Stimulated activated CD4-positive, alpha-beta T cell treated with anti-CD3 and anti-CD28 coated beads, TNF-alpha, amount 100 ng/mL, for 1 hour (primary cell): ENCODE data around the gene CLK1.
A peak's percentile ranks its signal among the peaks of the same experiment; 100 is the strongest.
"Not testable (repeated sequence)": the region's sequence is repeated elsewhere in the genome, so short reads cannot be mapped to it uniquely, and the experiment has no call there.

Source experiments
- DNase-seq, 3 donors: peaks; one replicate each; pipeline ENCODE4 v3.0.0-alpha.2; 2020; ENCODE audit warnings: low read depth in 3 of 3, low spot score in 1 of 3

The CLK1 gene

DNA sequence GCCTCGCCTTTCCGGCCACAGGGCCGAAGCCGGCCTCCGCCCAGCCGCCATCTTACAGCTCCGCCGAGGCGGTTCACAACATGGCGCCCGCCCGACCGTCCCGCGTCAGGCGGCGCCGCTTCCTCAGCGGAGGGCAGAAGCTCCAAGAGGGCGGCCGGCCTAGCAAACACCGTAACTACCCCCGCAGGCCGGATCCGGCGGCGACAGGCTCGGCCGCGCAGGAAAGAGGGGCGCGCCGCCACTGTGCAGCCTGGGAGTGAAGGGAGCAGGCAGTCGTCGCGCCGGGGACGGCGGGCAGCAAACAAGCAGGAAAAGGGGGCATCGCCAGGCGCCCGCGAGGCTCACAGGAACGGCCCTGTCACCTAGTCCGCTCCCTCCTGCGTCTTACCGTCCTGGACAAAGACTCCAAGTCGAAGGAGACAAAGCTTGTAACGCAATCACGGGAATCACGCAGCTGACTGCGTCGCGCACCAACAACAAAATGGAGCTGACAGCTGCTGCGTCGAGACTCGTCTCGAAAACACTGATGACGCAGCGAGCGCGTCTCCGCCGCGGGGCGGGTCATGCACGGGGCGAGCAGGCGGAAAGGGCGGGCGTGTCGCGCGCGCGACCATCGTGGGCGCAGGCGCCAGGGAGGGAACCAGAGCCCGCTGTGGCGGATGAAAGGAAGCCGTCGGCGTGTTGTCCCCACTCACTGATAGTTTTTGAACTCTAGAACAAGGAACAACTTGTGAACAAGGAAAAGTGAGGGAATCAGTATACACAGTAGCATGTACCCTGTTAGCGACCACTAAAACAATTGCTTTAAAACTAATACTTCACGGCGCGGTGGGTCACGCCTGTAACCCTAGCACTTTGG lies at the start of gene CLK1:
Gene CLK1 (minus strand): TSS at position 483 of the 859 bp plus-strand sequence. CDS start 2,796 bp downstream, outside the sequence.
- DNase-seq = peak; percentile 83 to 92 (median 90)

DNA sequence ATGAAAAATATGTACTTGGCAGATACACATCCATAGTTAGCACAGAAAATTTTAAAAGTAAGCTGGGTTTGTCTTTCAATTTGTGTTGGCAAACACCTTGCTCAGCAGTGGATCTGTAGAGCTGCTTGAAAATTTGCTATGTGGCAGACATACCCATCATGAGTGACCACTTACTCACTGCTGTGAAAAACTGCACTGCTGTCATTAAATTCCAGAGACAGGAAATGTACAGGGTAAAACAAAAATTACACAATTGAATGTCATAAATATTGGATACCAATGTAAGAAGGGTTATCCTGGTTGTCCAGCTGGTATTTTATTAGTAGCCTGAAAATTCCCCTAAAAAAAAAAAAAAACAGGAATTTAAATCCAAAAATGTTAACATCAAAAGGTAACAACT lies 49.2 kb upstream of the CLK1 start:
- no peak for DNase-seq

DNA sequence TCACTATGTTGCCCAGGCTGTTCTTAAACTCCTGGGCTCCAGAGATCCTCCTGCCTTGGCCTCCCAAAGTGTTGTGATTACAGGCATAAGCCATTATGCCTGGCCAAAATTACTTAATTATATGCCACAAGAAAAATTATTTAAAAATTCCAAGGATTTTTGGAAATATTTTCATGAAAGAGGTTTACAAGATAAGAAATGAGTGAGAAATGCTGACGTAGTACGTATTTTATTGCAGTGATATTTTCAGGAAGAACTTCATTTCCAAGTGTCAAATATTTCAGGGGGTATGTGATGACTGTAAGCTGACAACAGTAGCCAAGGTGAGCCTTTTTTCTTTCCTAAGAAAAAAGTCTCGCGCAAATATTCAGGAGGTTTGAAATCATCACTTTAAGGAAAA lies 45.5 kb upstream of the CLK1 start:
- no peak for DNase-seq

DNA sequence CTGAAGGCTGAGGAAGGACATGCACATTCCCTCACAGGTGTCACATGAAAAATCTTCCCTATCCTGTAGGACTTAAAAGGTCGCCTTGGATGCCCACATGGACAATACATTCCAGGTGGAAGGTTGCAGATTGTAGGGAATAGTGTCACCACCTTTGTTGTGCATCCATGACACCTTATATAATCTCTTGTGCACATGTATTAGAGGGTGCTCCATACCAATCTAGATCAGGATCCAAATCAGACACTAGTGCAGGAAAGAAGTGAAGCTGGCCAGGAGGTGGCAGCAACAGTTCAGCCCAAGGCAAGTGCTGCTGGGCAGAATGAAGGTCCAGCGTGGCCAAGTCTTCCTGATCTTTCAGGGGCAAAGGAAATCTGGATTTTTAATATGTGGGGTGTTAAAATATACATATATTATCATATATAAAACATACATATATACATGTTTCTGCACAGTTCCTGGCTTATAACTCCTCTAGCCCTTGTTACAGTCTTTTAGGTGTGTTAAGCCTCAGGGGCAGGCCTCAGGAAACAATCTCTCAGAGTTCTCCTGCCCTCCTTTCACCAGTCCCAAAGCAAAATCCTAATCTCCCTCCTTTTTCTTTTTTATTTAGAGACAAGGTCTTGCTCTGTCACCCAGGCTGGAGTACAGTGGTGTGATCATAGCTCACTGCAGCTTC lies 41.3 kb upstream of the CLK1 start:
- peak in 1 of 3 donors; percentile 29 for DNase-seq

- peak; percentile 13 to 40 (median 39) for DNase-seq
These were observed 37.1 kb upstream of the CLK1 start for GRCh38 chr2:200901459-200902072.

DNA sequence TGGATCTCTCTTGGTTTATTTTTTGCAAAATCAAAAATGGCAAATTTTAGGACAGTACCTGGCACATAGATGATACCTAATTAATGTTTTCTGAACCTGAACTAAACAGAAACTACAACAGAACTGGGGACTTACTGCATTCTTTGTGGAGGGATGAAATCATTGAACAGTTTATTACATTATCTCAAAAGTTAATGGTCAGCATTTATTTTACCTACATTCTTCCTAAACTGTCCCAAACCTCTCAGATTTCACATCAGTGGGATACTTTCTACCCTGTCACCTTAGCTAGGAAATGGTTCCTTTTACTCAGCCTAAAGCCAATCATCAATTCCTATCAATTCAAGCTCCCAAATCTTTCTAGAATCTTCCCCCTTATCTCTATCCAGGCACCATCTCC lies 35.0 kb upstream of the CLK1 start:
- no peak for DNase-seq

DNA sequence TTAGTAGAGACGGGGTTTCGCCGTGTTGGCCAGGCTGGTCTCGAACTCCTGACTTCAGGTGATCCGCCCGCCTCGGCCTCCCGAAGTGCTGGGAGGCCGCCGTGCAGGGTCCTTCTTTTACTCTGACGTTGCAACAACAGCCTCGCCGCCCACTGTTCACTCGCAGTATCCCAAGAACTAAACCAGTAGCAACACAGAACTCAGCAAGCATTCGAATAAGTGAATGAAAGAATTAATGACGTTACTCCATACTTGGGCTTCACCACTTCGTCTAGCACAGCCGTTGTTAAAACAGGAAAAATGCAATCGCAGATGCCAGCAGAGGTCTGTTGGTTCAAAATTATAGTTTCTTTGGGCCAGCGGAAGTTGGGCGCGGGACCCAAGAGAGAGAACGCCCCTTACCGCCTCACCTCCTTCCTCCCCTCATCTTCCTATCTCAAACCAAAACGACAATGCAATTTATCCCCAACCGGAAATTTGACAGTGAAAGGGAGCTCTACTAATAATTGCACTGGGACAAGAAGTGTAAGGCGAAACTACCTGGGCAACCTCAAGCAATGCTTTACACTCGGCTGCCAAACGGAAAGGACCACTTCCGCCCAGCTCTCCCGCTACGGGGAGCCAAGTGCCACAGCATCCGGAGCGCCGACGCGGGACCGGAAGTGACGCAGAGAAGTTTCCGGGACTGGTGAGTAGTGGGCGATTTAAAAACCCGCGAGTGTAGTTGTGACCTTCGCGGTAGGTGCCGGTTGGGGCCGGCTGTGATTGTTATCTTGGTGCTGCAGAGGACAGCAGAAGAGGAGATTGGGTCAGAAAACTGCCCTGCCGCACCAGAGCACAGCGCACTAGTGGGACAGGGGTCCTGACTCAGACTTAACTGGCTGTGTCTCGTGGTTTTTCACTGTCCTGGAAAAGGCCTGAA lies 24.5 kb upstream of the CLK1 start, which contains the start of the genes NIF3L1 and PPIL3:
Gene NIF3L1 (plus strand): TSS at position 668 of the 922 bp plus-strand sequence. CDS start 2,573 bp downstream, outside the sequence.
Gene PPIL3 (minus strand): TSS at position 374 of the 922 bp plus-strand sequence. CDS start 1,462 bp downstream, outside the sequence.
- peak; percentile 88 to 89 (median 88) for DNase-seq

- not testable (repeated sequence) for DNase-seq
These were observed 17.3 kb upstream of the CLK1 start for GRCh38 chr2:200881715-200882249.

- DNase-seq = no peak
These were observed 13.9 kb upstream of the CLK1 start for GRCh38 chr2:200878289-200878880.

GRCh38 chr2:200877443-200877842 lies 13.0 kb upstream of the CLK1 start:
- no peak for DNase-seq

GRCh38 chr2:200873560-200873959 lies 9.1 kb upstream of the CLK1 start:
- DNase-seq = no peak

GRCh38 chr2:200871151-200871550 lies 6.7 kb upstream of the CLK1 start:
- no peak for DNase-seq

DNA sequence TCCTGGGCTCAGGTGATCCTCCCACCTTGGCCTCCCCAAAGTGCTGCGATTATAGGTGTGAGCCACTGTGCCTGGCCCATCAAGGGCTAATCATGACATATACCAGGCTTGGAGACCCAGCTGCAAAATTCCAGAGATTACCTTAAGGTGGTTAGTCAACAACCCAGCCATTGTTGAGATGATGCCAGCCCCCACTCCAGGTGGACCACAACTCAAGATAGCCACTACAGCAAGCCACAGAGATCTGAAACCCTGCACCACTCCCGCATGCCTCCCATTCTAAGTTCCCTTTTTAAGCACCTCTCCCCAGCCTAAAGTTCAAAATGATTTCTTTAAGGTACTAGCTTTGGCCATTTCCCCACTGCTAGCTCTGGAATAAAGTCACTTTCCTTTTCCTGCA lies 4.6 kb upstream of the CLK1 start:
- DNase-seq = no peak

- DNase-seq = no peak
These were observed 679 bp downstream of the CLK1 start for GRCh38 chr2:200863782-200864175.

- DNase-seq = peak in 1 of 3 donors; percentile 9
These were observed 1.9 kb downstream of the CLK1 start for GRCh38 chr2:200862532-200863000.

DNA sequence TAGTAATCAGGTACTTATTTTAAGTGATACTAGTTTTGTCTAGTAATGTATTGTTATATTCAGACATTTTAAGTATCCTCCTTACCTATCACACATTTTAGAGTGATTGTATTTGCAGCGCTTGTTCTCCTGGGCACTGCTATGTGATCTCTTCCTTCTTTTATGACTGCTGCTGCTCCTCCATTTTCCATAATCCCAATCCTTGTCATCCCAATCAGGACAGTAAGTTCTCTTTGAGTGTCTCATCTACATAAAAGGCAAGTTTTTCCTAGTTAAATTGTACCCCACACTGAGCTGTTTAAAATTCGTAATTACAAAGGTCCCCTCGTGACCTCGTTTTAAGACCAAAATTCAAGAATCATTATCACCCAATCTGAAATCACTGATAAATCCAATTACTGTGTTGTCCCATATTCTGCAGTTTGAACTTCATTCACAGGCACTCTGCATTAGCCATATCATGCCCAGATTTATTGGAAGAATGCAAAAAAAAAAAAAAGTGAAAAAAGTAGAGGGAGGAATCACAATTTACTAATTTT lies 2.8 kb downstream of the CLK1 start:
- DNase-seq = no peak

DNA sequence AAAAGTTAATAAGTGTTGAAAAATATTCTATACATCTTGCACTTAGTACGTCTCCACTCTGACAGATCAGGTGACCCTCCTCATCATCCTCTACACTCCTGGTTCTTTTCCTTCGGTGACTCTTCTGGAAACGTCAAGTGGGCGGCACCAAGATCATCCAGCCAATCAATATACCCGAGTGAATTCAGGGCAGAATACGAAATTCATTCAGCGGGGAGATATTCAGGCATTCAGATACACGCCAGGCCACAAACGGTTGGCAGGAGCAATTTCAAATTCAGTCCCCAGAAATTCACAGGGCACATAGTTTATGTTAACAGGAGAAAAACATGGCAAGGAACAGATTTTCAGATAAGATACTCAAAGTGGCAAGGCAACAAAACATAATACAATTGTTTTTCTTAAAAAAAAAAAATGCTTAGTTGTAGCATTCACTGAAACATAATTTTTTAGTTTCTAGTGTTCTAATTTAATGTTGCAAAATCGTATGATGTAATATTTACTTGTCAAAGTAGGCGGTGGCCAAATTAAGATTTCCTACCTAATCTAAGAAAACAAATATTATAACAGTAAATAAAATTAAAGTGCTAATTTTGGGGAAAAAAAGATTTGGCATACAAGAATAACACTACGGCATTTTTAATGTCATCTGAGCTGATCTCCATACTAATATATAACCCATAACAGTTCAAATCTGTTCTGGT lies 4.2 kb downstream of the CLK1 start:
- no peak for DNase-seq

- no peak for DNase-seq
These were observed 7.7 kb downstream of the CLK1 start for GRCh38 chr2:200856806-200857205.

GRCh38 chr2:200852605-200853004 lies 11.9 kb downstream of the CLK1 start:
- DNase-seq = no peak
